SU-DHL-6 (cell line): ENCODE data around the gene SBNO2.

Experiments used
- H2AFZ ChIP-seq: fragments of 200-600 bp; sonication (generic); 2 replicates; pipeline ENCODE4 v1.6.1; 2014; ENCODE audit warnings: low read depth, mild to moderate bottlenecking, moderate library complexity, mixed read lengths, antibody characterized with exemption, low read length; ENCODE audit not compliant: severe bottlenecking
- H3F3A ChIP-seq: fragments of 200-600 bp; shearing (Covaris generic); 2 replicates; pipeline ENCODE4 v1.6.0; 2016; ENCODE audit warnings: antibody characterized with exemption, mild to moderate bottlenecking; ENCODE audit not compliant: insufficient read depth
- H3K27ac ChIP-seq: fragments of 200-600 bp; sonication (generic); 2 replicates; pipeline ENCODE4 v1.5.1; 2016; ENCODE audit warnings: low read depth, mild to moderate bottlenecking, low read length, moderate library complexity, mixed read lengths
- H3K27me3 ChIP-seq: fragments of 200-600 bp; sonication (generic), shearing (Covaris generic); 2 replicates; pipeline ENCODE4 v1.6.0; 2014; ENCODE audit warnings: mild to moderate bottlenecking, low read length
- H3K36me3 ChIP-seq: fragments of 200-600 bp; sonication (generic); 2 replicates; pipeline ENCODE4 v1.6.1; 2014; ENCODE audit warnings: mild to moderate bottlenecking, low read length, mixed read lengths
- H3K4me2 ChIP-seq: fragments of 300-600, 200-600 bp; shearing (Covaris generic), sonication (generic); 2 replicates; pipeline ENCODE4 v1.6.0; 2014; ENCODE audit warnings: low read length, low read depth, mild to moderate bottlenecking; ENCODE audit not compliant: poor library complexity, severe bottlenecking
- H3K4me3 ChIP-seq: fragments of 200-600 bp; sonication (generic); 2 replicates; pipeline ENCODE4 v1.5.1; 2014; ENCODE audit warnings: antibody characterized with exemption, low read length, mild to moderate bottlenecking, mixed read lengths; ENCODE audit not compliant: insufficient read depth, poor library complexity, severe bottlenecking
- H3K79me2 ChIP-seq: fragments of 200-600 bp; sonication (generic); 2 replicates; pipeline ENCODE4 v1.6.1; 2014; ENCODE audit warnings: mild to moderate bottlenecking, low read length, moderate library complexity; ENCODE audit not compliant: insufficient read depth
- H3K9ac ChIP-seq: fragments of 200-600 bp; sonication (generic); 2 replicates; pipeline ENCODE4 v1.7.0; 2014; ENCODE audit warnings: mild to moderate bottlenecking, low read length
- H3K9me2 ChIP-seq: fragments of 200-600 bp; sonication (generic); replicated peaks from 2 replicates; pipeline ENCODE4 v1.6.1; 2014; ENCODE audit warnings: low read length; ENCODE audit not compliant: insufficient read depth
- H3K9me3 ChIP-seq: fragments of 200-600 bp; sonication (generic); 2 replicates; pipeline ENCODE4 v1.6.1; 2014; ENCODE audit warnings: low read length, mixed read lengths; ENCODE audit not compliant: insufficient read depth
- H4K20me1 ChIP-seq: fragments of 200-600 bp; sonication (generic); 2 replicates; pipeline ENCODE4 v1.6.1; 2014; ENCODE audit warnings: low read depth, mild to moderate bottlenecking, antibody characterized with exemption, low read length, moderate library complexity, mixed read lengths
- EZH2phosphoT487 ChIP-seq: fragments of 200-600 bp; sonication (generic), shearing (Covaris generic); conservative IDR thresholded peaks from 2 replicates; pipeline ENCODE4 v1.6.1; 2018; ENCODE audit warnings: mild to moderate bottlenecking, antibody characterized with exemption, low read length, moderate library complexity, mixed read lengths
- TF ChIP-seq, protein P1 (sequence below): fragments of 200-600 bp; sonication (generic); IDR thresholded peaks from one replicate; pipeline ENCODE4 v1.5.1; 2017; ENCODE audit warnings: antibody characterized with exemption, mild to moderate bottlenecking, low read length, moderate library complexity; ENCODE audit not compliant: insufficient read depth, poor library complexity, severe bottlenecking

SBNO2 gene

DNA sequence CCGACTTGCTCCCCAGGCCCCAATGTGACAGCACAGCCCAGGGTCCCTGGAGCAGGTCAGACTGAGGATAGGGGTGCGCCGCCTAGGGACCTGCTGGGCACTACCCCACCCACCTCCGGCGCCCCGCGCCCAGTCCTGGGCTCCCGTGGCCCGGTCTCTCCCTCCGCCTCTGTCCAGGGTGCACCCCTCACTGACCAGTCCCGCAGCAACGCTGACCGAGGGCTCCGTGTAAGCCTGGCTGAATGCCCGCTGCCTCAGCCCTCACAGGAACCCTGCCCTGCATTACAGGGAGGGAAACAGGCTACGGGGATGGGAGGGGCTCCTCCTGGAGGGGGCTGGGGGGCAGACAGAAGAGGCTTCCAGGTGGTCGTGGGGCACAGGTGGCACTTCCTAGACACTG, 38.6 kb downstream of the SBNO2 start:
- H3K9me3 ChIP-seq: no peaks in the 10 kb centered on the region
- H3K4me3 ChIP-seq: no peak overlapping the region
- H4K20me1 ChIP-seq: no peaks in the 10 kb centered on the region
- TF ChIP-seq, protein P1, sequence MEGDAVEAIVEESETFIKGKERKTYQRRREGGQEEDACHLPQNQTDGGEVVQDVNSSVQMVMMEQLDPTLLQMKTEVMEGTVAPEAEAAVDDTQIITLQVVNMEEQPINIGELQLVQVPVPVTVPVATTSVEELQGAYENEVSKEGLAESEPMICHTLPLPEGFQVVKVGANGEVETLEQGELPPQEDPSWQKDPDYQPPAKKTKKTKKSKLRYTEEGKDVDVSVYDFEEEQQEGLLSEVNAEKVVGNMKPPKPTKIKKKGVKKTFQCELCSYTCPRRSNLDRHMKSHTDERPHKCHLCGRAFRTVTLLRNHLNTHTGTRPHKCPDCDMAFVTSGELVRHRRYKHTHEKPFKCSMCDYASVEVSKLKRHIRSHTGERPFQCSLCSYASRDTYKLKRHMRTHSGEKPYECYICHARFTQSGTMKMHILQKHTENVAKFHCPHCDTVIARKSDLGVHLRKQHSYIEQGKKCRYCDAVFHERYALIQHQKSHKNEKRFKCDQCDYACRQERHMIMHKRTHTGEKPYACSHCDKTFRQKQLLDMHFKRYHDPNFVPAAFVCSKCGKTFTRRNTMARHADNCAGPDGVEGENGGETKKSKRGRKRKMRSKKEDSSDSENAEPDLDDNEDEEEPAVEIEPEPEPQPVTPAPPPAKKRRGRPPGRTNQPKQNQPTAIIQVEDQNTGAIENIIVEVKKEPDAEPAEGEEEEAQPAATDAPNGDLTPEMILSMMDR: no peak
- TF ChIP-seq EZH2phosphoT487: no peak
- H3K27ac ChIP-seq: no peak overlapping the region
- no peak overlapping the region for H3K4me2 ChIP-seq
- H3K9ac ChIP-seq: no peak overlapping the region
- H3K9me2 ChIP-seq: no peaks in the 10 kb centered on the region
- H3K79me2 ChIP-seq: no peaks in the 10 kb centered on the region
- no peaks in the 10 kb centered on the region for H3F3A ChIP-seq
- no peak overlapping the region for H2AFZ ChIP-seq
- H3K27me3 ChIP-seq: no peaks in the 10 kb centered on the region
- no peaks in the 10 kb centered on the region for H3K36me3 ChIP-seq

DNA sequence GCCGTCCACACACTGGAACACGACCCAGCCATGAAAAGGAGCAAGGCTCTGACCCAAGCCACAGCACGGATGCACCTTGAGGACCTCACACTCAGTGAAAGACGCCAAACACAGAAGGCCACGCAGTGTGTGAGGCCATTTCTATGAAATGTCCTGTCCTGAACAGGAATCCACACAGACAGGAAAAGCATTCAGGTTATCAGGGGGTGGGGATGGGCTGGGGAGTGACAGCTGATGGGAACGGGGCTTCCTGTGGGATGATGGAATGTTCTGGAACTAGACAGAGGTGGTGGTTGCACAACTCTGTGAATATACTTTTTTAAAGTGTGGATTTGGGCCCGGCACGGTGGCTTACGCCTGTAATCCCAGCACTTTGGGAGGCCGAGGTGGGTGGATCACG, 39.6 kb downstream of the SBNO2 start:
- Histone ChIP-seq H3K9ac (no peak overlapping the region), H3K4me2 (no peak overlapping the region), H3K9me3 (no peaks in the 10 kb centered on the region), H3K79me2 (no peaks in the 10 kb centered on the region), H2AFZ (no peak overlapping the region), H3K27me3 (no peaks in the 10 kb centered on the region), H3K27ac (no peak overlapping the region), H3K9me2 (no peaks in the 10 kb centered on the region), H4K20me1 (no peaks in the 10 kb centered on the region), H3F3A (no peaks in the 10 kb centered on the region), H3K36me3 (no peaks in the 10 kb centered on the region), H3K4me3 (no peak overlapping the region)
- no peak for TF ChIP-seq EZH2phosphoT487
- TF ChIP-seq, protein P1: no peak

DNA sequence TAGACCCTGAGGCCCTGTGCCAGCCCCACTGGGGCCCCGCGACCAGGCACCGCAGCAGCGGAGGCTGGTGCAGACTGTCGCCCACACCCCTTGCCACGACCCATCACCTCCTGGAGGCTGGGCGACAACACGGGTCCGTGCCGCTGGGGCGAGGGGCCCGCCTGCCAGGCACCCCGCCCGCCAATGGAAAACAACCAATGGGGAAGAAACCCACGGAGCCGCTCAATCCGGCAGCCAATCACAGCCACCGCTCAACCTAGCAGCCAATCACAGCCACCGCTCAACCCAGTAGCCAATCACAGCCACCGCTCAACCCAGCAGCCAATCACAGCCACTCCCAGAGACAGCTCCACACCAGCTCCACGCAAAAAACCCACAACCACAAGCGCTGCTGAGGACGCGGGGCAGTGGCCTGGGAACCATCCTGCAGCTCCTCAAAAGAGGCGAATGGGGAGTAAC, 40.6 kb downstream of the SBNO2 start:
- H3K9ac ChIP-seq: peak overlapping the region; percentile 50
- H4K20me1 ChIP-seq: no peaks in the 10 kb centered on the region
- no peaks in the 10 kb centered on the region for H3K27me3 ChIP-seq
- TF ChIP-seq, protein P1: no peak
- TF ChIP-seq EZH2phosphoT487: no peak
- H3K9me2 ChIP-seq: no peaks in the 10 kb centered on the region
- peak overlapping the region; percentile 25 for H3K4me3 ChIP-seq
- H3K36me3 ChIP-seq: no peaks in the 10 kb centered on the region
- no peak overlapping the region for H2AFZ ChIP-seq
- peak overlapping the region; percentile 70 for H3K27ac ChIP-seq
- H3K79me2 ChIP-seq: no peaks in the 10 kb centered on the region
- peak overlapping the region; percentile 68 for H3K4me2 ChIP-seq
- no peaks in the 10 kb centered on the region for H3K9me3 ChIP-seq
- no peaks in the 10 kb centered on the region for H3F3A ChIP-seq
